HepG2 (cell line): ENCODE data around the gene BHLHA9. TPM values are rescaled to one million over a fixed set of nuclear protein-coding genes. Genes with fewer than 3 reads are reported as not detected.

Source experiments
- ATAC-seq: fragments of 200-7000 bp; cut with Tn5 transposase; 3 replicates; pipeline ENCODE4 v1.9.1; 2020; ENCODE audit warnings: mild to moderate bottlenecking, moderate library complexity
- BruUV-seq: library from RNA; stranded (reverse); fragments of 400-500 nt; replicated peaks from 2 replicates; lab custom pipeline; 2021; lab: Mats Ljungman, UMichigan
- CTCF ChIA-PET: fragments of 300-600 bp; formaldehyde crosslinking; extraction: SDS; loops from one replicate; lab custom pipeline; 2021; ENCODE audit warnings: low total read pairs, inconsistent platforms, low intra/inter-chr PET ratio; lab: Yijun Ruan, JAX
- POLR2A ChIA-PET: fragments of 350-600 bp; sonication (Branson Sonifier 250); formaldehyde crosslinking; loops from one replicate; lab custom pipeline; 2020; ENCODE audit warnings: antibody characterized with exemption, inconsistent platforms; lab: Yijun Ruan, JAX
- DNase-seq: peaks from one replicate; pipeline ENCODE4 v3.0.0-alpha.2; 2015; ENCODE audit warnings: low spot score
- FAIRE-seq: peaks from 3 replicates; lab custom pipeline; 2011; peaks lifted over from hg19 to GRCh38; lab: Jason Lieb, UNC
- H2AFZ ChIP-seq: one replicate; pipeline ENCODE4 v1.6.1; 2011; ENCODE audit warnings: low read length, inconsistent platforms
- H3K27ac ChIP-seq: fragments of 300-600 bp; 3 replicates; pipeline ENCODE4 v1.8.0; 2011; ENCODE audit warnings: mixed run types, mild to moderate bottlenecking, mixed read lengths, low read length, inconsistent platforms; ENCODE audit not compliant: insufficient read depth; ENCODE audit errors: extremely low read length
- H3K27me3 ChIP-seq, 2 experiments: fragments of 200-600 bp in 1 of 2; 2 replicates in 1 of 2; 3 replicates in 1 of 2; pipeline versions ENCODE4 v1.6.0 to v1.8.0; 2011; ENCODE audit warnings: low read length in 2 of 2, mild to moderate bottlenecking in 2 of 2, moderate library complexity in 2 of 2, inconsistent platforms in 1 of 2; ENCODE audit not compliant: insufficient read depth in 2 of 2, control insufficient read depth in 1 of 2
- H3K36me3 ChIP-seq, 2 experiments: fragments of 200-600 bp in 1 of 2; replicated peaks in 1 of 2; 2 replicates in 1 of 2; 3 replicates in 1 of 2; pipeline versions ENCODE4 v1.5.1 to v1.8.0; 2011; ENCODE audit warnings: low read length in 2 of 2, inconsistent platforms in 1 of 2; ENCODE audit not compliant: insufficient read depth in 2 of 2, control insufficient read depth in 1 of 2
- H3K4me1 ChIP-seq: 2 replicates; pipeline ENCODE4 v1.5.1; 2012; ENCODE audit warnings: low read length, inconsistent platforms; ENCODE audit not compliant: insufficient read depth
- H3K4me2 ChIP-seq: 2 replicates; pipeline ENCODE4 v1.6.0; 2011; ENCODE audit warnings: low read depth, low read length, inconsistent platforms
- H3K4me3 ChIP-seq, 3 experiments: fragments of 200-600 bp in 1 of 3; sonication (generic), shearing (Covaris generic) in 1 of 3; replicated peaks in 1 of 3; 2 replicates each; pipeline ENCODE4 v1.5.1; 2011 to 2016; ENCODE audit warnings: low read length in 3 of 3, inconsistent platforms in 2 of 3, low read depth in 2 of 3, mild to moderate bottlenecking in 2 of 3, control low read depth in 1 of 3, mixed read lengths in 1 of 3; ENCODE audit not compliant: insufficient read depth in 1 of 3
- H3K79me2 ChIP-seq: one replicate; pipeline ENCODE4 v1.6.1; 2011; ENCODE audit warnings: low read length, inconsistent platforms; ENCODE audit not compliant: insufficient read depth
- H3K9ac ChIP-seq: 2 replicates; pipeline ENCODE4 v1.6.0; 2011; ENCODE audit warnings: mild to moderate bottlenecking, low read depth, low read length, inconsistent platforms; ENCODE audit not compliant: insufficient read depth
- H3K9me3 ChIP-seq: 2 replicates; pipeline ENCODE4 v1.5.1; 2012; ENCODE audit warnings: mild to moderate bottlenecking, low read length
- H4K20me1 ChIP-seq: 2 replicates; pipeline ENCODE4 v1.6.0; 2011; ENCODE audit warnings: inconsistent platforms, mild to moderate bottlenecking, low read length, moderate library complexity; ENCODE audit not compliant: insufficient read depth
- AGO1 ChIP-seq: fragments of 200-400 bp; formaldehyde crosslinking; IDR thresholded peaks from 2 replicates; pipeline ENCODE4 v1.6.1; 2017; ENCODE audit warnings: mild to moderate bottlenecking, low read depth, low read length, moderate library complexity; ENCODE audit not compliant: poor library complexity, severe bottlenecking
- FOXA1 ChIP-seq, 2 experiments: fragments of 450-650 bp in 1 of 2; sonication (generic) in 1 of 2; formaldehyde crosslinking in 1 of 2; IDR thresholded peaks; 2 replicates each; pipeline versions ENCODE4 v1.4.0 to v1.6.1; 2016 to 2020; ENCODE audit warnings: missing genetic modification reagents in 1 of 2
- KDM3A ChIP-seq: IDR thresholded peaks from 2 replicates; pipeline ENCODE4 v1.6.1; 2018; ENCODE audit warnings: low read depth, missing compliant biosample characterization
- KDM5B ChIP-seq: sonication (generic); formaldehyde crosslinking; IDR thresholded peaks from 2 replicates; pipeline ENCODE4 v1.4.0; 2020; ENCODE audit warnings: missing genetic modification reagents, mild to moderate bottlenecking, borderline replicate concordance
- KDM6A ChIP-seq: IDR thresholded peaks from 2 replicates; pipeline ENCODE4 v1.6.1; 2016; ENCODE audit warnings: low read depth
- MZF1 ChIP-seq: sonication (generic); formaldehyde crosslinking; IDR thresholded peaks from 2 replicates; pipeline ENCODE4 v1.8.1; 2023; ENCODE audit warnings: mild to moderate bottlenecking, missing genetic modification reagents, borderline replicate concordance
- NCOA5 ChIP-seq: sonication (generic); formaldehyde crosslinking; IDR thresholded peaks from 2 replicates; pipeline ENCODE4 v1.4.0; 2020; ENCODE audit warnings: missing genetic modification reagents
- RCOR2 ChIP-seq: IDR thresholded peaks from 2 replicates; pipeline ENCODE4 v1.6.1; 2016; ENCODE audit warnings: missing biosample characterization, missing genetic modification reagents
- RELA ChIP-seq: sonication (generic); formaldehyde crosslinking; IDR thresholded peaks from 2 replicates; pipeline ENCODE4 v1.4.0; 2020; ENCODE audit warnings: missing genetic modification reagents
- RXRA ChIP-seq: sonication (generic); formaldehyde crosslinking; IDR thresholded peaks from 2 replicates; pipeline ENCODE4 v1.5.1; 2020; ENCODE audit warnings: missing genetic modification reagents
- SAFB2 ChIP-seq: sonication (generic); formaldehyde crosslinking; IDR thresholded peaks from 2 replicates; pipeline ENCODE4 v1.5.1; 2020; ENCODE audit warnings: missing genetic modification reagents, low read depth, mild to moderate bottlenecking, borderline replicate concordance
- STAT6 ChIP-seq: sonication (generic); formaldehyde crosslinking; IDR thresholded peaks from 2 replicates; pipeline ENCODE4 v1.4.0; 2020; ENCODE audit warnings: missing genetic modification reagents, mild to moderate bottlenecking, borderline replicate concordance
- UBTF ChIP-seq: sonication (generic); formaldehyde crosslinking; IDR thresholded peaks from 2 replicates; pipeline ENCODE4 v1.4.0; 2020; ENCODE audit warnings: mild to moderate bottlenecking, missing genetic modification reagents
- ZMAT5 ChIP-seq: sonication (generic); formaldehyde crosslinking; IDR thresholded peaks from 2 replicates; pipeline ENCODE4 v1.5.0; 2020; ENCODE audit warnings: mild to moderate bottlenecking, low read depth, missing genetic modification reagents, borderline replicate concordance
- ZNF256 ChIP-seq: sonication (generic); formaldehyde crosslinking; conservative IDR thresholded peaks from 2 replicates; pipeline ENCODE4 v1.4.0; 2020; ENCODE audit warnings: missing genetic modification reagents
- ZNF556 ChIP-seq: sonication (generic); formaldehyde crosslinking; IDR thresholded peaks from 2 replicates; pipeline ENCODE4 v1.4.0; 2020; ENCODE audit warnings: mild to moderate bottlenecking, missing genetic modification reagents, borderline replicate concordance
- WGBS: methylation state at CpG from one replicate; pipeline ENCODE4 v1.1.6; 2017; ENCODE audit warnings: low lambda C conversion rate; 5-methylcytosine and 5-hydroxymethylcytosine counted together
- in situ Hi-C: cut with HindIII; loops from 2 replicates; pipeline ENCODE4 v1.10.0; 2017; ENCODE audit warnings: low pct_unique_long_range_greater_than_20kb; ENCODE audit not compliant: extremely low pct_ligation_motif_present
- intact Hi-C: fragments of 100-400 bp; cut with micrococcal nuclease; formaldehyde crosslinking; loops from one replicate; pipeline ENCODE4 v1.10.0; 2022; ENCODE audit not compliant: unreplicated experiment
- polyA plus RNA-seq, 8 experiments: library from polyadenylated mRNA; depleted of rRNA in 3 of 8; stranded (reverse) in 7 of 8; unstranded in 1 of 8; fragments of >200 nt; fragmentation: Illumina TruSeq in 4 of 8; extraction: Trizol in 4 of 8; gene quantifications; 2 replicates each; pipeline versions ENCODE4 v1.2.1 to v1.2.3, GENCODE V29; 2011 to 2016; ENCODE audit warnings: low read depth in 4 of 8, missing spikeins in 1 of 8, mixed read lengths in 1 of 8; ENCODE audit not compliant: insufficient read depth in 1 of 8
- total RNA-seq, 5 experiments: library from RNA; depleted of rRNA; stranded (reverse); fragments of >200 nt; fragmentation: Illumina TruSeq; extraction: Trizol; gene quantifications; 2 replicates each; pipeline ENCODE4 v1.2.3, GENCODE V29; 2016; ENCODE audit warnings: low read depth in 1 of 5

The BHLHA9 gene
- total and polyA plus RNA-seq, 2 of the 13 experiments (the other 11 are each of a cell fraction or from before 2014, with no cell fraction given): not detected

- TF ChIP-seq NCOA5 (CRISPR knock-in tag): no peak
Observed at GRCh38 chr17:1244606-1245012, 25.6 kb upstream of the BHLHA9 start (continued).

- no peak for FAIRE-seq
- CTCF ChIA-PET: no interaction called here
- no peak overlapping the region for H3K9ac ChIP-seq
- TF ChIP-seq KDM6A (CRISPR knock-in tag): no peak
- no peak for TF ChIP-seq ZNF256
- TF ChIP-seq UBTF (CRISPR knock-in tag): no peak
- TF ChIP-seq RELA (CRISPR knock-in tag): no peak
- no peak for TF ChIP-seq AGO1
- no peak for TF ChIP-seq RCOR2 (CRISPR knock-in tag)
- TF ChIP-seq STAT6: no peak
- TF ChIP-seq RXRA (CRISPR knock-in tag): no peak
- no peak for TF ChIP-seq ZNF556 (CRISPR knock-in tag)
- no peak for TF ChIP-seq SAFB2
- TF ChIP-seq FOXA1 (IDR thresholded peaks at IDR 0.05): no peak
- no peak for TF ChIP-seq FOXA1 (CRISPR knock-in tag; IDR thresholded peaks at IDR 0.05)
- no peak for TF ChIP-seq KDM3A
- no peak for TF ChIP-seq MZF1
- no peak for TF ChIP-seq KDM5B
- no peak for TF ChIP-seq ZMAT5 (CRISPR knock-in tag)
Observed at GRCh38 chr17:1251866-1252608, 18.2 kb upstream of the BHLHA9 start.

More at GRCh38 chr17:1251866-1252608, 18.2 kb upstream of the BHLHA9 start:
- WGBS: 36% methylated on average over 16 of the region's 16 CpGs
- DNase-seq (no peak), ATAC-seq (no peak)
- H3K79me2 ChIP-seq: no peaks in the 10 kb centered on the region
- H2AFZ ChIP-seq: no peak overlapping the region
- H3K9me3 ChIP-seq: no peaks in the 10 kb centered on the region
- BruUV-seq: no TSS peak
- H3K4me2 ChIP-seq: no peak overlapping the region
- no peaks in the 10 kb centered on the region for H4K20me1 ChIP-seq
- no peak overlapping the region for H3K4me3 ChIP-seq
- in situ Hi-C loops: no loop called here
- intact Hi-C loops: no loop called here
- no peaks in the 10 kb centered on the region for H3K4me1 ChIP-seq
- no peaks in the 10 kb centered on the region for H3K36me3 ChIP-seq
- POLR2A ChIA-PET: no interaction called here
- peaks cover 0 to 21% of the 10 kb centered on the region in 2 experiments; a peak in 3 of 5 replicates for H3K27me3 ChIP-seq
- no peak overlapping the region for H3K27ac ChIP-seq
